NCI-H2081 treated with DMSO at 0.1 percent for 48 hours (cell line): ENCODE data around the gene ESRRG.
A peak's percentile ranks its signal among the peaks of the same experiment; 100 is the strongest.
"Not testable (repeated sequence)": the region's sequence is repeated elsewhere in the genome, so short reads cannot be mapped to it uniquely, and the experiment has no call there.

Source experiments
- DNase-seq: peaks from one replicate; lab custom pipeline; 2025; lab: John Stamatoyannopoulos, UW

Gene ESRRG

GRCh38 chr1:216563087-216563486 lies 160.1 kb downstream of the ESRRG start:
- no peak for DNase-seq

GRCh38 chr1:216562383-216562782 lies 160.8 kb downstream of the ESRRG start:
- no peak for DNase-seq

GRCh38 chr1:216560527-216560926 lies 162.7 kb downstream of the ESRRG start:
- DNase-seq: no peak

GRCh38 chr1:216559359-216559758 lies 163.9 kb downstream of the ESRRG start:
- no peak for DNase-seq

- no peak for DNase-seq
Measured at GRCh38 chr1:216555653-216556052, 167.6 kb downstream of the ESRRG start.

GRCh38 chr1:216554934-216555333 lies 168.3 kb downstream of the ESRRG start:
- no peak for DNase-seq

- no peak for DNase-seq
Measured at GRCh38 chr1:216553766-216554165, 169.5 kb downstream of the ESRRG start.

- DNase-seq: no peak
Measured at GRCh38 chr1:216553040-216553439, 170.2 kb downstream of the ESRRG start.

GRCh38 chr1:216549796-216550195 lies 173.4 kb downstream of the ESRRG start:
- no peak for DNase-seq

- DNase-seq: no peak
Measured at GRCh38 chr1:216542741-216543140, 180.5 kb downstream of the ESRRG start.

- no peak for DNase-seq
Measured at GRCh38 chr1:216542263-216542662, 181.0 kb downstream of the ESRRG start.

GRCh38 chr1:216535751-216536150 lies 187.5 kb downstream of the ESRRG start:
- DNase-seq: no peak

GRCh38 chr1:216535059-216535458 lies 188.2 kb downstream of the ESRRG start:
- no peak for DNase-seq

- no peak for DNase-seq
Measured at GRCh38 chr1:216533776-216534175, 189.5 kb downstream of the ESRRG start.

- peak; percentile 75 for DNase-seq
Measured at GRCh38 chr1:216532251-216532798, 190.9 kb downstream of the ESRRG start.

GRCh38 chr1:216531263-216532239 lies 191.7 kb downstream of the ESRRG start:
- peak; percentile 19 for DNase-seq

- DNase-seq: not testable (repeated sequence)
Measured at GRCh38 chr1:216529851-216530250, 193.4 kb downstream of the ESRRG start.

GRCh38 chr1:216528816-216529215 lies 194.4 kb downstream of the ESRRG start:
- no peak for DNase-seq

GRCh38 chr1:216523449-216524190 lies 199.6 kb downstream of the ESRRG start:
- DNase-seq: no peak

- no peak for DNase-seq
Measured at GRCh38 chr1:216523043-216523442, 200.2 kb downstream of the ESRRG start.

GRCh38 chr1:216521477-216521876 lies 201.8 kb downstream of the ESRRG start:
- DNase-seq: no peak

GRCh38 chr1:216518844-216519627 lies 204.2 kb downstream of the ESRRG start:
- no peak for DNase-seq
